ENCODE data around the gene GPR156. TPM values are rescaled to one million over a fixed set of nuclear protein-coding genes. Genes with fewer than 3 reads are reported as not detected.

The GPR156 gene
- total and polyA plus RNA-seq, 5 donors from 2014 or later, result 0.42 TPM; not detected in 4

GRCh38 chr3:120168038-120168437 lies 117.0 kb downstream of the GPR156 start:
- Mint-ChIP-seq H3K27me3 (peaks cover 19% of the 10 kb centered on the region), H3K4me1 (no peaks in the 10 kb centered on the region), H3K9me3 (peaks cover 0 to 2% (median 0%) of the 10 kb centered on the region in 7 donors), H3K27ac (no peak overlapping the region), H3K36me3 (no peaks in the 10 kb centered on the region), H3K4me3 (no peak overlapping the region)
- Histone ChIP-seq H3K4me3 (ENCODE audit: low read depth, low read length) (no peak overlapping the region), H3K4me1 (ENCODE audit: control insufficient read depth, insufficient read depth, low read length, poor library complexity, severe bottlenecking) (no peaks in the 10 kb centered on the region), H3K36me3 (ENCODE audit: control insufficient read depth, insufficient read depth, low read length) (no peaks in the 10 kb centered on the region), H3K9me3 (ENCODE audit: control insufficient read depth in 2 of 2, low read length in 2 of 2) (no peaks in the 10 kb centered on the region), H3K27me3 (ENCODE audit: control insufficient read depth, insufficient read depth, low read length) (no peaks in the 10 kb centered on the region), H3K27ac (ENCODE audit: insufficient read depth, low read length, poor library complexity, severe bottlenecking) (no peak overlapping the region)
- ATAC-seq (ENCODE audit: low read depth in 2 of 2) (no peak), DNase-seq (no peak)

GRCh38 chr3:120167488-120167887 lies 117.5 kb downstream of the GPR156 start:
- DNase-seq (no peak), ATAC-seq (ENCODE audit: low read depth in 2 of 2) (no peak)
- peaks cover 0 to 2% (median 0%) of the 10 kb centered on the region in 7 donors for H3K9me3 Mint-ChIP-seq
- H3K9me3 ChIP-seq (ENCODE audit: control insufficient read depth in 2 of 2, low read length in 2 of 2), result no peaks in the 10 kb centered on the region
- H3K27ac Mint-ChIP-seq, result no peak overlapping the region
- H3K4me1 Mint-ChIP-seq, result no peaks in the 10 kb centered on the region
- H3K27ac ChIP-seq (ENCODE audit: insufficient read depth, low read length, poor library complexity, severe bottlenecking), result no peak overlapping the region
- H3K36me3 ChIP-seq (ENCODE audit: control insufficient read depth, insufficient read depth, low read length), result no peaks in the 10 kb centered on the region
- no peaks in the 10 kb centered on the region for H3K4me1 ChIP-seq (ENCODE audit: control insufficient read depth, insufficient read depth, low read length, poor library complexity, severe bottlenecking)
- H3K27me3 Mint-ChIP-seq, result peaks cover 19% of the 10 kb centered on the region
- H3K27me3 ChIP-seq (ENCODE audit: control insufficient read depth, insufficient read depth, low read length), result no peaks in the 10 kb centered on the region
- H3K36me3 Mint-ChIP-seq, result no peaks in the 10 kb centered on the region
- H3K4me3 Mint-ChIP-seq, result no peak overlapping the region
- no peak overlapping the region for H3K4me3 ChIP-seq (ENCODE audit: low read depth, low read length)

- H3K9me3 ChIP-seq (ENCODE audit: control insufficient read depth in 2 of 2, low read length in 2 of 2), result no peaks in the 10 kb centered on the region
- H3K36me3 ChIP-seq (ENCODE audit: control insufficient read depth, insufficient read depth, low read length), result no peaks in the 10 kb centered on the region
- H3K9me3 Mint-ChIP-seq, result no peaks in the 10 kb centered on the region
- no peak overlapping the region for H3K4me3 Mint-ChIP-seq
- no peak overlapping the region for H3K27ac Mint-ChIP-seq
- H3K4me3 ChIP-seq (ENCODE audit: low read depth, low read length), result no peak overlapping the region
- H3K4me1 Mint-ChIP-seq, result no peaks in the 10 kb centered on the region
- DNase-seq (no peak), ATAC-seq (ENCODE audit: low read depth in 2 of 2) (no peak)
- no peaks in the 10 kb centered on the region for H3K27me3 ChIP-seq (ENCODE audit: control insufficient read depth, insufficient read depth, low read length)
- peaks cover 25% of the 10 kb centered on the region for H3K27me3 Mint-ChIP-seq
- no peaks in the 10 kb centered on the region for H3K36me3 Mint-ChIP-seq
- H3K4me1 ChIP-seq (ENCODE audit: control insufficient read depth, insufficient read depth, low read length, poor library complexity, severe bottlenecking), result no peaks in the 10 kb centered on the region
- no peak overlapping the region for H3K27ac ChIP-seq (ENCODE audit: insufficient read depth, low read length, poor library complexity, severe bottlenecking)
These were observed 121.2 kb downstream of the GPR156 start for GRCh38 chr3:120163816-120164215.

- no peaks in the 10 kb centered on the region for H3K27me3 ChIP-seq (ENCODE audit: control insufficient read depth, insufficient read depth, low read length)
- Mint-ChIP-seq H3K27ac (no peak overlapping the region), H3K9me3 (peaks cover 0 to 3% (median 0%) of the 10 kb centered on the region in 7 donors), H3K4me3 (no peak overlapping the region), H3K4me1 (no peaks in the 10 kb centered on the region), H3K27me3 (peaks cover 25% of the 10 kb centered on the region), H3K36me3 (no peaks in the 10 kb centered on the region)
- H3K36me3 ChIP-seq (ENCODE audit: control insufficient read depth, insufficient read depth, low read length), result no peaks in the 10 kb centered on the region
- H3K4me3 ChIP-seq (ENCODE audit: low read depth, low read length), result no peak overlapping the region
- no peak for ATAC-seq (ENCODE audit: low read depth in 2 of 2)
- no peaks in the 10 kb centered on the region for H3K9me3 ChIP-seq (ENCODE audit: control insufficient read depth in 2 of 2, low read length in 2 of 2)
- no peak for DNase-seq
- no peaks in the 10 kb centered on the region for H3K4me1 ChIP-seq (ENCODE audit: control insufficient read depth, insufficient read depth, low read length, poor library complexity, severe bottlenecking)
- no peak overlapping the region for H3K27ac ChIP-seq (ENCODE audit: insufficient read depth, low read length, poor library complexity, severe bottlenecking)
These were observed 122.0 kb downstream of the GPR156 start for GRCh38 chr3:120163026-120163425.

- Histone ChIP-seq H3K4me1 (ENCODE audit: control insufficient read depth, insufficient read depth, low read length, poor library complexity, severe bottlenecking) (no peaks in the 10 kb centered on the region), H3K27ac (ENCODE audit: insufficient read depth, low read length, poor library complexity, severe bottlenecking) (no peak overlapping the region)
- H3K27ac Mint-ChIP-seq, result no peak overlapping the region
These were observed 122.6 kb downstream of the GPR156 start for GRCh38 chr3:120162400-120162799.

GRCh38 chr3:120161902-120162301 lies 123.1 kb downstream of the GPR156 start:
- no peak for ATAC-seq (ENCODE audit: low read depth in 2 of 2)
- Mint-ChIP-seq H3K27me3 (peaks cover 25% of the 10 kb centered on the region), H3K4me3 (no peak overlapping the region), H3K9me3 (peaks cover 0 to 3% (median 0%) of the 10 kb centered on the region in 7 donors), H3K4me1 (no peaks in the 10 kb centered on the region), H3K27ac (no peak overlapping the region), H3K36me3 (no peaks in the 10 kb centered on the region)
- no peak overlapping the region for H3K27ac ChIP-seq (ENCODE audit: insufficient read depth, low read length, poor library complexity, severe bottlenecking)
- H3K4me1 ChIP-seq (ENCODE audit: control insufficient read depth, insufficient read depth, low read length, poor library complexity, severe bottlenecking), result no peaks in the 10 kb centered on the region
- no peaks in the 10 kb centered on the region for H3K9me3 ChIP-seq (ENCODE audit: control insufficient read depth in 2 of 2, low read length in 2 of 2)
- no peaks in the 10 kb centered on the region for H3K27me3 ChIP-seq (ENCODE audit: control insufficient read depth, insufficient read depth, low read length)
- no peaks in the 10 kb centered on the region for H3K36me3 ChIP-seq (ENCODE audit: control insufficient read depth, insufficient read depth, low read length)
- no peak overlapping the region for H3K4me3 ChIP-seq (ENCODE audit: low read depth, low read length)
- DNase-seq, result no peak

More at GRCh38 chr3:120162400-120162799, 122.6 kb downstream of the GPR156 start:
- H3K9me3 ChIP-seq (ENCODE audit: control insufficient read depth in 2 of 2, low read length in 2 of 2), result no peaks in the 10 kb centered on the region
- Mint-ChIP-seq H3K4me3 (no peak overlapping the region), H3K4me1 (no peaks in the 10 kb centered on the region), H3K9me3 (peaks cover 0 to 3% (median 0%) of the 10 kb centered on the region in 7 donors), H3K27me3 (peaks cover 25% of the 10 kb centered on the region), H3K36me3 (no peaks in the 10 kb centered on the region)
- DNase-seq, result no peak
- H3K36me3 ChIP-seq (ENCODE audit: control insufficient read depth, insufficient read depth, low read length), result no peaks in the 10 kb centered on the region
- ATAC-seq (ENCODE audit: low read depth in 2 of 2), result no peak
- no peak overlapping the region for H3K4me3 ChIP-seq (ENCODE audit: low read depth, low read length)
- no peaks in the 10 kb centered on the region for H3K27me3 ChIP-seq (ENCODE audit: control insufficient read depth, insufficient read depth, low read length)

- H3K4me3 ChIP-seq (ENCODE audit: low read depth, low read length), result no peak overlapping the region
- DNase-seq, result no peak
- H3K27ac Mint-ChIP-seq, result no peak overlapping the region
- no peak overlapping the region for H3K4me3 Mint-ChIP-seq
- H3K36me3 ChIP-seq (ENCODE audit: control insufficient read depth, insufficient read depth, low read length), result no peaks in the 10 kb centered on the region
- no peak for ATAC-seq (ENCODE audit: low read depth in 2 of 2)
- H3K27ac ChIP-seq (ENCODE audit: insufficient read depth, low read length, poor library complexity, severe bottlenecking), result no peak overlapping the region
- H3K9me3 Mint-ChIP-seq, result peaks cover 0 to 10% (median 4%) of the 10 kb centered on the region in 7 donors
- peaks cover 25% of the 10 kb centered on the region for H3K27me3 Mint-ChIP-seq
- peaks cover 4% of the 10 kb centered on the region for H3K36me3 Mint-ChIP-seq
- no peaks in the 10 kb centered on the region for H3K4me1 Mint-ChIP-seq
- H3K4me1 ChIP-seq (ENCODE audit: control insufficient read depth, insufficient read depth, low read length, poor library complexity, severe bottlenecking), result no peaks in the 10 kb centered on the region
- H3K27me3 ChIP-seq (ENCODE audit: control insufficient read depth, insufficient read depth, low read length), result no peaks in the 10 kb centered on the region
- H3K9me3 ChIP-seq (ENCODE audit: control insufficient read depth in 2 of 2, low read length in 2 of 2), result peaks cover 1 to 5% of the 10 kb centered on the region in 2 experiments
These were observed 125.0 kb downstream of the GPR156 start for GRCh38 chr3:120160050-120160449.

- no peaks in the 10 kb centered on the region for H3K4me1 ChIP-seq (ENCODE audit: control insufficient read depth, insufficient read depth, low read length, poor library complexity, severe bottlenecking)
- peaks cover 0 to 17% (median 6%) of the 10 kb centered on the region in 7 donors for H3K9me3 Mint-ChIP-seq
- no peaks in the 10 kb centered on the region for H3K4me1 Mint-ChIP-seq
- H3K27ac Mint-ChIP-seq, result no peak overlapping the region
- DNase-seq (no peak), ATAC-seq (ENCODE audit: low read depth in 2 of 2) (no peak)
- H3K9me3 ChIP-seq (ENCODE audit: control insufficient read depth in 2 of 2, low read length in 2 of 2), result peaks cover 7 to 16% of the 10 kb centered on the region in 2 experiments
- no peaks in the 10 kb centered on the region for H3K36me3 ChIP-seq (ENCODE audit: control insufficient read depth, insufficient read depth, low read length)
- H3K27me3 ChIP-seq (ENCODE audit: control insufficient read depth, insufficient read depth, low read length), result peaks cover 3% of the 10 kb centered on the region
- peaks cover 4% of the 10 kb centered on the region for H3K36me3 Mint-ChIP-seq
- H3K4me3 Mint-ChIP-seq, result no peak overlapping the region
- H3K27ac ChIP-seq (ENCODE audit: insufficient read depth, low read length, poor library complexity, severe bottlenecking), result no peak overlapping the region
- H3K27me3 Mint-ChIP-seq, result peaks cover 11% of the 10 kb centered on the region
- H3K4me3 ChIP-seq (ENCODE audit: low read depth, low read length), result no peak overlapping the region
These were observed 127.3 kb downstream of the GPR156 start for GRCh38 chr3:120157681-120158080.

Measured in CD4-positive, CD25-positive, alpha-beta regulatory T cell (primary cell).